Middle frontal gyrus (tissue), 1 donor: Measurements from ENCODE around the gene LCE2D.
"Not testable (repeated sequence)": the region's sequence is repeated elsewhere in the genome, so short reads cannot be mapped to it uniquely, and the experiment has no call there.

ENCODE experiments used
- DNase-seq: peaks from one replicate; pipeline ENCODE4 v3.0.0-alpha.2; 2015; ENCODE audit warnings: low spot score; ENCODE audit errors: extremely low spot score

LCE2D gene, protein sequence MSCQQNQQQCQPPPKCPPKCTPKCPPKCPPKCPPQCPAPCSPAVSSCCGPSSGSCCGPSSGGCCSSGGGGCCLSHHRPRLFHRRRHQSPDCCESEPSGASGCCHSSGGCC

DNA sequence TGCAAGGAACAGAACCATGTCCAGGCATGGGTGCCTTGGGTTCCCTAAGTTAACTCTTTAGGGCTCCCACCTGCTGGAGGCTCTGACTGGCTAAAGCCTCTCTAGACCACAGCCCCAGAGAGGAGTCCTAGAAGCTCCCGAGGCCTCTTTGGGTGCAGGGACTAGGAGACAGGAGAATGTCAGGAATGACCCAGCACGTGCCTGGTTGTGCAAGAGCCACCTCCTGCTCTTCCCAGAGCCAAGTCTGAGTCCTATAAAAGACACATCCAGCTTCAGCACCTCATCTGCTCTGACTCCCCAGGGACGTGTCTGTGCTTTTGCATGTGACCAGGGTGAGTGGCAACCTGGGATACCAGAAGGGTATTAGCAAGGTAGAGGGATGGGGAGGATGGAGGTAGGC lies at the start of gene LCE2D:
LCE2D (plus strand) TSS at position 283 of the 400 bp plus-strand sequence. CDS start 726 bp downstream, outside the sequence.
- no peak for DNase-seq

DNA sequence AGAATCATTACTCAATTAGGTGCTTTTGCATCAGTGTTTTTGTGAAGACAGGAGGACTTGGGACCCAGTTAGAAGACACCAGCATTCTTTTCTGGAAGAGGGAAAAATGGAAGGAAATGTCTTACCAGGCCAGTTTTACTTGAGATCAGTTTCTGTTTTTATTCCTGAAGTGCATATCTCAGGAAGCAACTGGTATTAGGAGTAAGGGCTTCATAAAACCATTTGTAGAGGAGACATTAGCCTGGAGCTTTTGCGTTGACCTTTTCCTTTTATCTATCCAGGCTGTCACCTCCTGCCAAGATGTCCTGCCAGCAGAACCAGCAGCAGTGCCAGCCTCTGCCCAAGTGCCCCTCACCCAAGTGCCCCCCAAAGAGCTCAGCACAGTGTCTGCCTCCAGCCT lies 49.7 kb upstream of the LCE2D start, which contains the start of gene LCE3B:
LCE3B (plus strand) TSS at position 301 of the 400 bp plus-strand sequence; CDS start at position 301, 0 bp downstream.
- DNase-seq, result no peak

DNA sequence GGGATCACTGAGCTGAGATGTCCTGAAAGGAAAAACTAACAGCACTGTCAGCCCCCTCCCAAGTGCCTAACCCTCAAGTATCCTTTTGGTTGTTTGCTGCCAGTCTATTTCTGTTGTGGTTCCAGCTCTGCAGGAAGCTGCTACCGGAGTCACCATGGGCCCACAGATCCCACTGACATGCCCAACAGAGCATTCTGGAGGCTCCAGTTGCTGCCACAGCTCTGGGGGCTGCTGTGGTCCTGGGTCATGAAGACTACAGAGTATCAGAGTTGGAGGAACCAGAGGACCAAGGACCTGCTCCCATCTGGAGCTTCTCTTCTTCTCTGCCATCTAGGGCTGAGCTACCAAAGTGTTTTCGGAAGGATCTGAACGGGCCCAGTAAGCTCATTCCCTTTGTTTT lies 41.2 kb upstream of the LCE2D start:
- DNase-seq, result no peak

DNA sequence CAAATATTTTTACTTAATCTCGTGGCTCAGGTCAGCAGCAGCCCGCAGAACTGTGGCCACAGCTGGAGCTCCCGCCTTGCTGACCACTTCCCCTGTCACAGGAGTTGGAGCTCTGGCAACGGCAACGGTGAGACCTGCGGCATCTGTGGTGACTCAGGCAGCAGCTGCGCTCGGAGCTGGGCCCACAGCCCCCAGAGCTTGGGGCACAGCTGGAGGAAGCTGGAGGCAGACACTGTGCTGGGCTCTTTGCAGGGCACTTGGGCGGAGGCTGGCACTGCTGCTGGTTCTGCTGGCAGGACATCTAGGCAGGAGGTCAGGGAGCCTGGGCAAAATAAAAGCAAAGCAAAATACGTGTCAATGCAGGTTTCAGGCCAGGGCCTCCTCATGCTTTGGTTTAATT lies 40.4 kb upstream of the LCE2D start, which contains the start of gene LCE3A:
LCE3A (minus strand) TSS at position 301 of the 400 bp plus-strand sequence; CDS start at position 301, 0 bp downstream.
- no peak for DNase-seq

DNA sequence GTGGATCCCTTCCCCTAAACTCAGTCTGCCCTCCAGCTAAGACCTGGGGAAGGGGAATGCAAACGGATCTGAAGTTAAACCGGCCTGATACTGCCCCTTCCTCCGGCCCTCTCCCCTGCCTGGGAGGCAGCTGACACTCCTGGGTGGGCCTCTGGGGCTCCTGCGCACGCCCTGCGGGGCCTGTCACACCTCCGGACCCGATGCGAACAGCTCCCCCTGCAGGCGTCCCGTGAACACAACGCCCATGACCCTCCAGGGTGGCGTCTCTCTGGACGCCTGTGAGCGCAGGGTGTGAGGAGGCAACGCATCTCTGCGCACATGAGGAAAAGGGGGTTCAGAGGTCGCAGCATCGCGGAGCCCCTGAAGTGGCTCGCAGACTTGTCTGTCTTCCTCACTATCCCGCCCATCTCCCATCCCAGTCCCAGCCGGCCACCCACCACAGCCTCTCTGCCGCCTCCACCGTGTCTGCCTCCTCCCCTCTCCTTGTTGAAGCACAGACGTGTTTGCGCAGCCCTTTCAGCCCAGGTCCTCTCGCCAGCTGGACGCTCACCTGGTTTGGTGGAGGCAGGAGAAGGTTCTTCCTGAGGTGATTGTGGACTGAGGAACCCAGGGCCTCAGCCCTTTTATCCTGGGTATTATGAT lies 39.9 kb upstream of the LCE2D start:
- DNase-seq, result no peak

DNA sequence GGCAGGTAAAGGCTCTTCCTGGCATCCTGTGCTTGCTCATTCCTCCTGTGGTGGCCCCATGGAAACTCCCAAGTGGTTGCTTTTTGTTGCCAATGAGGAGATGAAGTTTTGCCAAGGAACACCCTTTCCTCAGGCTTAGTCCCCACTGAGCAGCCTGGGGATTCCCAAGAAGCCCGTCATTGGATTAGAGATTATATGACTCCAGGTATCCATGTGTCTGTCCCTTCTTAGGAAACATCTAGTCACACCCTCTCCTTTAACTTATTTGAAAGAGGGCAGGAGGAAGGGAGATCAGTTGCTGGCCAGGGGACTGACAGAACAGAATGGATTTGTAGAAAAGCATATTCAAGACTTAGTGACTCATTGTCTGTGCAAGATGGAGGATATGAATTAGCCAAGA lies 36.4 kb upstream of the LCE2D start:
- DNase-seq, result no peak

DNA sequence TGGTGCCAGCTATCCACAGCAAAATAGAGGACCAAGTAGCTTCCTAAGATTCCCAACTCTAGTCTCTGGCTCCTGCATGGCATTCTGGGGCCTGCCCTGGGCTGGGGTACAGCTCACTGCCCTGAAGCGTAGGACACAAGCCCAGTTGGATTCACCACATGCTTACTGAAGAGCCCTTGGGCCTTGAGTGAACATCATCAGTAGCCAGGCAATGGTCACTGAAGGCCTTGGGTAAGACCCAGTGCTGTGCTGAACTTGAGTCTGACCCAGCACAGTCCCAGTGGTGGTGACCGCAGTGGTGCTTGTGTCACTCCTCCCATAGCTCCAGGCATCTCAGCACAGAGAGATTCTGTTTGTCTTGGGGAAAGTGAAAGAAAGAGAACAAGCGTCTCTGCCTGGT lies 32.6 kb upstream of the LCE2D start:
- DNase-seq, result no peak

DNA sequence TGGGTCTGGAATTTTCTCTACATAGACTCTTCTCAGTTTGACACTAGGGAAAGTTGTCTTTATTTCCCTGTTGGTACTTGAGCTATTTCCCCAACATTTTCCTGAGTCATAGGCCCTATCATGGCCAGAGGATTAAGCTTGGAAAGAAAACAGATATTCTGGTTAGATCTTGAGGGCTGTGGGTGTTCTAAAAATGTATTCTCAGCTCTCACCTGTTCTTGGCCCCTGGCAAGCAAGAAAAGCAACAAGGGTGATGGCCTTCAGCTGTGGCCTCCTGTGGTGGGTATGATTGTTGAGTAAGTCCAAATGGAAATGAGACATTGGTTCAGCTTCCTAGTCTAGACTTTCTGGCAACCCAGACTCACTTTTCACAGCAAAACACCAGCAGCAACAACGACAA lies 22.8 kb upstream of the LCE2D start:
- no peak for DNase-seq

DNA sequence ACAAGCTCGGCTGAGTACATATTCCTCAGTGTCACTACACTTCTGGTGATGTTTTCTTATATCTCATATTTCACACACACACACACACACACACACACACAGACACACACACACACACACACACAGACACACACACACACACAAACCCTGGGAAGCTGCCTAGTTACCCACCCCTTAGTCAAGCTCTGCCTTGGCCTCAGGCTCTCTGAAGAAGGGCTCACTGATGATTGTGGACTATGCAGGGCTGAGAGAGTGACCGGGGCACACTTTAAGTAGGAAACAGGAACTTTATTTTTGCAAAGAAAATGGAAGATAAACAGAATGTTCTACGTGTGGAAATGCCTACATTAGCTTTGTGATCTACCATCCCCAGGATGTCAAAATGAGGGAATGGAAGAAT lies 19.2 kb upstream of the LCE2D start:
- DNase-seq, result no peak

DNA sequence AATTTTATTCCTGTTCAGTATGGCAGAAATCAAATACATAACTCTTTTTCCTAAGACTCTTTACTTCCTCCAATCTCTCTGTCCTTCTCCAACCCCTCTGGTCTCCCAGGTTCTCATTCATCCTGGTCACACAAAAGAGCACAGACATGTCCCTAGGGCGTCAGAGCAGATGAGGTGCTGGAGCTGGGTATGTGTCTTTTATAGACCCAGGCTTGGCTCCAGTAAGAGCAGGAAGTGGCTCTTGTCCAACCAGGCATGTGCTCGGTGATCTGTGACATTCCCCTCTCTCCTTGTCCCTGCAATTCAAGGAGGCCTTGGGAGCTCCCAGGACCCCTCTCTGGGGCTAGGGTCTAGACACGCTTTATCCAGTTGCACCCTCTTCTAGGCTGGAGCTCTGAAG lies 18.0 kb upstream of the LCE2D start:
- no peak for DNase-seq

DNA sequence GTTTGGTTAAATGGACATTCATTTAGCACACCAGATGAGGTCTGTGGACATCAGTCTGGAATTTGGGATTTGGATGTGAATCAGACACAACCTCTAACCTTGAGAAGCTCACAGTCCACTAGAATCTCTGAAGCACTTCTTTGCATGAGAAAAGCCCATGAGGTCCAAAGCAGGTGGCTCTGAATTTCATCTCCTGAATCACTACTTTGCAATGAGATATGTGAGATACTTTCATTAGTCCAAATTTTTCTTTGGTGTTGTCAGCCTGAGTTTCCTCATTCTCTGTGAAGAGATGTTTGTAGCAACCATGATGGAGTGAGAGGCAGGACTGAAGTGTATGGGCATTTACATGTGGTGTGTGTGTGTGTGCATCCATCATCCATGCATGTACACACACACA lies 16.5 kb upstream of the LCE2D start:
- no peak for DNase-seq

DNA sequence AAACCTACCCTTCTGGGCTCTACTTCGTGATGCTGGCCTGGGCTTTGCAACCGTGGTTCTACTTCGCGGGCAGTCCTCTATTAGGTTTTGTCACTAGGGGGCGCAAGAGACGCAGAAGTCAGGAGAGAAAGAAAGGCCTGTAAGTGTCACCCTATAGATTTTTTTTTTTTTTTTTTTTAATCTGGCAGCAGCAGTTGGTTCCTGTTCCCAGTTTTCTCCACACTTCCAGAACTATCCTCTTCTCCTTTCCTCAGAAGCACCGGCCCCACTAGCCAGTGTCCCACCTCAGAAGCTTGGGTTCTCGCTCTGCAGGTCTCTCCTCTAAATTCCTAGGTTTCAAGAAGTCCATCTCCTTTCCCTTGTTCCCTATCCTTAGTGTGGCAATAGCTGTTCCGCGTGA lies 9.1 kb upstream of the LCE2D start:
- DNase-seq, result peak; percentile 16

DNA sequence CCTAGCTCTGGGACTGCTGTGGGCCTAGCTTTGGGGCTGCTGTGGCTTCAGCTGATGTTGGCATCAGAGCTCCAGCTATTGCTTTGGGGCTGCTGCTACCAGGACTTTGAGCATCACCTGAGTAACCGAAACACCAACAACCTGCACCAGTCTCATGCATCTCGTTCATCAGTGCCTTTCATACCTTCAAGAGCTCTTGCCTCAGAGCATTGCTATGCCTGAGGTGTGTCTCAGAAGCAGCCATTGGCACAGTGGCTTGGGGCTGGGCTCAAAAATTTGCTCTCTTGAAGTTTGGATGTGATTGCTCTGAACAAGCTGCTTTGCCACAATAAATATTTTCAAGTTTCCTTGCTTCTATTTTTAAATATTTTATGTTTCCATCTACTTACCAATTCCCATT lies 6.7 kb upstream of the LCE2D start:
- DNase-seq, result no peak

DNA sequence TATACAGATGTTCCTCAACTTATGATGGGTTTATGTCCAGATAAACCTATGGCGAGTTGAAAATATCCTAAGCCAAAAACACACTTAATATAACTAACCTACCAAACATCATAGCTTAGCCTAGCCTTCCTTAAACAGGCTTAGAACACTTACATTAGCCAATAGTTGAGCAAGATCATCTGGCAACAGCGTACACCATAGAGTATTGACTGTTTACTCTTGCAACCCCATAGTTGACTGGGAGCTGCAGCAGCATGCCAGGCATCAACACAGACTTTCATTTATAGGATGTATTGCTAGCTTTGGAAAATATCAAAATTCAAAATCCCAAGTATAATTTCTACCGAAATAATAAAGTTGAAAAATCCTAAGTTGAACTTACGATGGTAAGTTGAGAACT lies 5.5 kb upstream of the LCE2D start:
- no peak for DNase-seq

DNA sequence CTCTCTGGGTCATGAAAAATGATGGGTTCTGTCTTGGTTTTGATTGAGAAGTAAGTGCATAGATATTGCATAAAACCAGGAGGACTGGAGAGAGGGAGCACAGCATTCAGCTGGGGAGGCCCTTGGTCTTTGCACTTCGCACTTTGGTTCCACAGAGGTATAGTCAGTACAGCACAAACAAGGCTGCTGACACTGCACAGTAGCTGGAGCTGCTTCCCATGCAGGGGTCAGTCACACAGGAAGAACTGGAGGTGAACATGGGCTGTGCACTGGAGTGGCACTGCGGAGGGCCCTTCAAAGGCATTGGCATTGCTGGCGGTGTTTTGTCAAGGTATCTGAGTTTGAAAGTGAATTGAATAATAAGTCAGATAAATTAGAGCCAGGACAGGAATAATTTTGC lies 4.5 kb upstream of the LCE2D start:
- DNase-seq, result no peak

DNA sequence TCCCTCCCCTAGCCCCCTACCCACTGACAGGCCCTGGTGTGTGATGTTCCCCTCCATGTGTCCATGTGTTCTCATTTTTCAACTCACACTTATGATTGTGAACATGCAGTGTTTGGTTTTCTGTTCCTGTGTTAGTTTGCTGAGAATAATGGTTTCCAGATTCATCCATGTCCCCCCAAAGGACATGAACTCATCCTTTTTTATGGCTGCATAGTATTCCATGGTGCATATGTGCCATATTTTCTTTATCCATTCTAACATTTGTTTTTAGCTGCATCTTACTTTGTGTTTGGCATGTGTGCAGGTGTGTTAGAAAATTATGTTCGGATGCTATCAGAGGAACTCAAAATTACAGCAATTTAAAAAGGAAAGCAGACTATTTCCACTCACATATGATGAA lies 3.0 kb downstream of the LCE2D start:
- DNase-seq, result not testable (repeated sequence)

DNA sequence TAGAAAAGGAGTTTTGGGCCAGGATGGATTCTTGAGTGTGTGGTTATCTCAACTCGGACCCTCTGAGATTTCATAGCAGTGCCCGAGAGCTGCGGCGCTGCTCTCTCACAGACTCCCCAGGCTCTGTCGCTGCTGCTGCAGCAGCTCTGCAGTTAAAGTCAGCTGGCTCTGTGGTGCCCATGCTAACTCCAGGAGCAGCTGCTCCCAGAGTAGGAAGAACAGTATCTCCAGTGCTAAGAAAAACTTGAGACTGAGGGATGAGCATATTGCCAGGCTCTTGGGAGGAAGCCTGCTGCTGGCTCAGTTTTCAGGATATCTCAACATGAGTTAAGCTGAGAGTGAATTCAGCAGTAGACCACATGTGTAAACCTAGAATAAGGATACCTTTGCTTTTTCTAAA lies 4.5 kb downstream of the LCE2D start:
- DNase-seq, result peak; percentile 10

DNA sequence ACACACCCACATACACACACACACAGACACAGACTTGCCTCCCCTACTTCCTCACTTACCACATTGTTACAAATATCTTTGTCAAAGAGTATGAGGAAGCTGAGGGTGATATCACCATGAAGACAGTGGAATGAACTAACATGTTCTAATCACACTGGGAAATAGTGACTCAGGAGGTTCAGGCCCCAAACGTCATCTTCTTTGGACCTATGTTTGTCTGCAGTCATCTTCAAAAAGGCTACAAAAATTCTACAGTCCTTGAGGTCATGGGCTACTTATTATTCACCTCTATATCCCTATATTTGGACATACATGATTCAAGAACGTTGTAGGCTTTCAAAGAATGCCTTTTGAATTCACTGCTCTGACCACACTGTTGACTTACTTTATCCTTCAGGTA lies 9.8 kb downstream of the LCE2D start:
- DNase-seq, result no peak

DNA sequence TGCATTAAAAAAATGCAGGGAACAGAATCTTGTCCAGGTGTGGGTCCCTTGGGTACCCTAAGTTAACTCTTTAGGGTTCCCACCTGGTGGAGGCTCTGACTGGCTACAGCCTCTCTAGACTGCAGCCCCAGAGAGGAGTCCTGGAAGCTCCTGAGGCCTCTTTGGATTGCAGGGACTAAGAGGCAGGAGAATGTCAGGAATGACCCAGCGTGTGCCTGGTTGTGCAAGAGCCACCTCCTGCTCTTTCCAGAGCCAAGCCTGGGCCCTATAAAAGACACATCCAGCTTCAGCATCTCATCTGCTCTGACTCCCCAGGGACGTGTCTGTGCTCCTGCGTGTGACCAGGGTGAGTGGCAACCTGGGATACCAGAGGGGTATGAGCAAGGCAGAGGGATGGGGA lies 11.8 kb downstream of the LCE2D start, which contains the start of gene LCE2C:
LCE2C (plus strand) TSS at position 297 of the 400 bp plus-strand sequence. CDS start 737 bp downstream, outside the sequence.
- not testable (repeated sequence) for DNase-seq

DNA sequence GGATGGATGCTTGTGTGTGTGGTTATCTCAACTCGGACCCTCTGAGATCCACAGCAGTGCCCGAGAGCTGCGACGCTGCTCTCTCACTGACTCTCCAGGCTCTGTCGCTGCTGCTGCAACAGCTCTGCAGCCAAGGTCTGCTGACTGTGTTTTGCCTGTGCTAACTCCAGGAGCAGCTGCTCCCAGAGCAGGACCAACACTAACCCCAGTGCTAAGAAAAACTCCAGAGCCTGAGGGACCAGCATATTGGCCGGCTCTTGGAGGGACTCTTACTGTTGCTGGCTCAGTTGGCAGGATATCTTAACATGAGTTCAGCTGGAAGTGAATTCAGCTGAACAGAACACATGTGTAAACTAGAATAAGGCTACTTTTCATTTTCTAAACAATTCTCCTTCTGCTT lies 16.3 kb downstream of the LCE2D start:
- DNase-seq, result no peak

DNA sequence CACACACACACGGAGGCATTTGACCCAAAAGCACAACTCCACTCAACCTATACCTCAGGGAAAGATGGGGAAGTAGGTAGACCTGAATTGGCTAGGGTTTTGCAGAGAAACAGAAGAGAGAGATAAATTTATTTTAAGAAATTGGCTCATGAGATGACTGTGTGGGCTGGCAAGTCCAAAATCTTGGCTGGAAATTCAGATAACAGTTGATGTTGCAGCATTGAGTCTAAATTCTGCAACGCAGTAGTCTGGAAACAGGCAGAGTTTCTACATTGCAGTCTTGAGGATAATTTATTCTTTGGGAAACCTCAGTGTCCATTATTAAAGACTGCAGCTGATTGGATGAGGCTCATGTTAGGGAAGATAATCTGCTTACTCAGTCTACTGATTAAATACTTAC lies 18.4 kb downstream of the LCE2D start:
- DNase-seq, result peak; percentile 12

DNA sequence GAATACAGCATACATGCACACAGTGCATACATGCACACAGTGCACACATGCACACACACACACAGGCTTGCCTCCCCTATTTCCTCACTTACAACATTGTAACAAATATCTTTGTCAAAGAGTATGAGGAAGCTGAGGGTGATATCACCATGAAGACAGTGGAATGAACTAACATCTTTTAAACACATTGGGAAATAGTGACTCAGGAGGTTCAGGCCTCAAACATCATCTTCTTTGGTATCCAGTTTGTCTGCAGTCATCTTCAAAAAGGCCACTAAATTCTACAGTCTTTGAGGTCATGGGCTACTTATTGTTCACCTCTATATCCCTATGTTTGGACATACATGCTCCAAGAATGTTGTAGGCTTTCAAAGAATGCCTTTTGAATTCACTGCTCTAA lies 20.7 kb downstream of the LCE2D start:
- no peak for DNase-seq

DNA sequence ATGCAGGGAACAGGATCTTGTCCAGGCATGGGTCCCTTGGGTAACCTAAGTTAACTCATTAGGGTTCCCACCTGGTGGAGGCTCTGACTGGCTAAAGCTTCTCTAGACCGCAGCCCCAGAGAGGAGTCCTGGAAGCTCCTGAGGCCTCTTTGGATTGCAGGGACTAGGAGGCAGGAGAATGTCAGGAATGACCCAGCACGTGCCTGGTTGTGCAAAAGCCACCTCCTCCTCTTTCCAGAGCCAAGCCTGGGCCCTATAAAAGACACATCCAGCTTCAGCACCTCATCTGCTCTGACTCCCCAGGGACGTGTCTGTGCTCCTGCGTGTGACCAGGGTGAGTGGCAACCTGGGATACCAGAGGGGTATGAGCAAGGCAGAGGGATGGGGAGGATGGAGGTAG lies 22.6 kb downstream of the LCE2D start, which contains the start of gene LCE2B:
LCE2B (plus strand) TSS at position 301 of the 400 bp plus-strand sequence. CDS start 721 bp downstream, outside the sequence.
- not testable (repeated sequence) for DNase-seq
